Coronary artery (tissue), 2 donors: Measurements from ENCODE around the gene AK8.

ENCODE experiments used
- DNase-seq: peaks from one replicate; pipeline ENCODE4 v3.0.0-alpha.2; 2017; ENCODE audit warnings: low spot score
- H3K27ac ChIP-seq, 2 donors: fragments of 200-600 bp; sonication (generic); one replicate each; pipeline ENCODE4 v1.5.1; 2016 to 2019
- H3K4me3 ChIP-seq: fragments of 200-600 bp; sonication (generic); 2 replicates; pipeline ENCODE4 v1.5.1; 2016; ENCODE audit warnings: mild to moderate bottlenecking, moderate library complexity
- TF ChIP-seq, protein P1 (sequence below): fragments of 200-600 bp; sonication (generic); IDR thresholded peaks from one replicate; pipeline ENCODE4 v1.5.1; 2019; ENCODE audit warnings: antibody characterized with exemption

The AK8 gene

DNA sequence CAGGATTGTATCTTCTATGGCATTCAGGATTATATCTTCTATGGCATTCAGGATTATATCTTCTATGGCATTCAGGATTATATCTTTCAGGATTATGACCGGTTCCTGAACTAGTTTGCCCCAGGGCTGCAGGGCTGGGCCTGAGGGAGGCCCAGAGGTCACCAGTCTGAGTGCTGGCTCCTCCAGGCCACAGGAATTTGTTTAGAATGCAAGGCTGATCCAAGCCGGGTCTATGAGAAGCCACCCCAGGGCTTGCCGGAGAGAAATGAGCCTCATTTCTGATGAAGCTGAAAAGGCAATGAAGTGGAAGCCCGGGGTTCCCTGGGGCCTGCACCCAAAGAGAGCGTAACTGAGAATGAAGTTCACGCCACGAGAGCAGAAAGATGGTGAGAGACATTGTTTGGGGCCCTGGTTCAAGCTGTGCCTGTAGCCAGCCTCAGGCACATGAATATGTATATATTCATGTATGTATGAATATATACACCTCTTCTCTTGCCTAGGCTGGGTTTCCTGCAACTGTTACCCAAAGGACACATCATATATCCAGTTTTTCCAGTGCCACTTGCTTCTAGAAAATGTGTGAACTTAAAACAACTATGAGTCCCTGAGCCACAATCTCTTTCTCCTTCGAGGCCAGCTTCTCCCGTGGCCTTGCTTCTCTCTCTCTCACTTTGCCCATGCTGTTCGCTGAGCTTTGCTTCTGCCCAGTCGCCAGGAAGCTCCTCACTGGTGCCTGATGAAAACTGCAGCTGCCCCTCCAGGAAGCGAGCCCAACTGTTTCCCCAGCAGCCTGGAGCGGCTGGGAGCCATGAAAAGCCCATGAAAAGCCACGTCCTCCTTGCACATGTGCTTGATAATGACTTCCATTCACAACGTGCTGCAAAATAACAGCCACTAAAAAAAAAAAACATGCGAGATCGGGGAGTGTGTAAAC lies 145.5 kb downstream of the AK8 start:
- Histone ChIP-seq H3K27ac (no peak overlapping the region), H3K4me3 (no peak overlapping the region)
- DNase-seq: no peak
- TF ChIP-seq, protein P1, sequence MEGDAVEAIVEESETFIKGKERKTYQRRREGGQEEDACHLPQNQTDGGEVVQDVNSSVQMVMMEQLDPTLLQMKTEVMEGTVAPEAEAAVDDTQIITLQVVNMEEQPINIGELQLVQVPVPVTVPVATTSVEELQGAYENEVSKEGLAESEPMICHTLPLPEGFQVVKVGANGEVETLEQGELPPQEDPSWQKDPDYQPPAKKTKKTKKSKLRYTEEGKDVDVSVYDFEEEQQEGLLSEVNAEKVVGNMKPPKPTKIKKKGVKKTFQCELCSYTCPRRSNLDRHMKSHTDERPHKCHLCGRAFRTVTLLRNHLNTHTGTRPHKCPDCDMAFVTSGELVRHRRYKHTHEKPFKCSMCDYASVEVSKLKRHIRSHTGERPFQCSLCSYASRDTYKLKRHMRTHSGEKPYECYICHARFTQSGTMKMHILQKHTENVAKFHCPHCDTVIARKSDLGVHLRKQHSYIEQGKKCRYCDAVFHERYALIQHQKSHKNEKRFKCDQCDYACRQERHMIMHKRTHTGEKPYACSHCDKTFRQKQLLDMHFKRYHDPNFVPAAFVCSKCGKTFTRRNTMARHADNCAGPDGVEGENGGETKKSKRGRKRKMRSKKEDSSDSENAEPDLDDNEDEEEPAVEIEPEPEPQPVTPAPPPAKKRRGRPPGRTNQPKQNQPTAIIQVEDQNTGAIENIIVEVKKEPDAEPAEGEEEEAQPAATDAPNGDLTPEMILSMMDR: no peak

DNA sequence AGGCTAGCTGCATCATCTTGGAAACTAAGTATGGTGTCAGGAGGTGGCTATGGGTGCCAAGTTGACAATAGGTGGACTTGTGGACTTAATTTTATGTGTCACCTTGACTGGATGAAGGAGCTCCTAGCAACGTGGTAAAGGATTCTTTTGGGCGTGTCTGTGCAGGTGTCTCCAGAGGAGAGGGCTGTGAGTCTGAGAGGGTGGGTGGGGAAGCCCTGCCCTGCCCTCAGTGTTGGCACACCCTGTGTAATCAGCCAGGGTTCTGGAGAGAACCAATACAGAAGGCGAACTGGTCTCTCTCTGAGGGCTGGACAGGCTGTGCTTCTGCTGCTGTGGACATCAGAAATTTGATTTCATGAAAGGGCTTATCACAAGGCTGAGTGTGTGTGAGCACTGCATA lies 146.9 kb downstream of the AK8 start:
- TF ChIP-seq, protein P1: no peak
- DNase-seq: no peak
- H3K4me3 ChIP-seq: no peak overlapping the region
- no peak overlapping the region for H3K27ac ChIP-seq

DNA sequence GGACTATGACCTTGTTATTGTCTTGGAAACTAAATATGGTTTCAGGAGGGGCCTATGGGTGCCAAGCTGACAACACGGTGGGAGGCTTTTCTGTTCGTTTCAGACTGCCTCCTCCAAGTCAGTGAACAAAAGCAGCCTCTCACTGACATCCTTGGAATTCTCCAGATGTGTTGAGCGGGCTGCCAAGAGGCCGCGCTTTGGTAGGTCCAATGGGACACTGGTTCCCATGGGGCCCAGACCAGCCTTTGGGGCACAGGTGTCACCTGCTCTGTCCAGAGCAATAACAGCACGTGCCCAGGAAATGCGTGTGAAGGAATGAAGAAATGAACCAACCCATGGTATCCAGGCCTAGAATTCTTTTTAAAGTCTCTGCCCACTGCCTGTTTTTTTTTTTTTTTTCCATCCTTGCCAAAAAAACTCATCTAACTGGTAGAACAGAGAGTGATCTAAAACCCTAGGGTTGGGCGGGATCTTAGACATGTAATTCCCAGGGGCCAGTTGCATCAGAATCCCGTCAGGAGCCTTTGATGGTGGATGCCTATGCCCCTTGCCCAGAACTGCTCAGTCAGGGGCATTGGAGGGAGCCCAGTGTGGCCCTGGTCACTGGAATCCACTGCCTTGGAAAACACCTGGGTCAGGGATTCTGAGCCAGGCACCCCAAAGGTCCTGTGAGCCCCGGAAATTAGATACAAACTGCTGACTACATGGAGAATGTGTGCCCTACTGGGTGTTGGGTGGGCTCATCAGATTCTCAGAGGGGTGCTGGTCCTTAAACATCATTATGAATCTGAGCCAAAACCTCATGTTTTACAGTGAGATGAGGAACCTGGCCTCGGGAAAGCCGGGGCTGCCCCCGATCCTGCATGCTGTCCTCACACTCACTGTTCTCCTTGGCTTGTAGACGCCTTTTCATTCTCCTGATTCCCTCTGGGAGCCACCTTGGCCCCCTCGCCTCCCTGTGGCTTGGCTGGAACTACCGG lies 147.7 kb downstream of the AK8 start:
- H3K4me3 ChIP-seq: no peak overlapping the region
- DNase-seq: no peak
- no peak overlapping the region for H3K27ac ChIP-seq
- TF ChIP-seq, protein P1: no peak

DNA sequence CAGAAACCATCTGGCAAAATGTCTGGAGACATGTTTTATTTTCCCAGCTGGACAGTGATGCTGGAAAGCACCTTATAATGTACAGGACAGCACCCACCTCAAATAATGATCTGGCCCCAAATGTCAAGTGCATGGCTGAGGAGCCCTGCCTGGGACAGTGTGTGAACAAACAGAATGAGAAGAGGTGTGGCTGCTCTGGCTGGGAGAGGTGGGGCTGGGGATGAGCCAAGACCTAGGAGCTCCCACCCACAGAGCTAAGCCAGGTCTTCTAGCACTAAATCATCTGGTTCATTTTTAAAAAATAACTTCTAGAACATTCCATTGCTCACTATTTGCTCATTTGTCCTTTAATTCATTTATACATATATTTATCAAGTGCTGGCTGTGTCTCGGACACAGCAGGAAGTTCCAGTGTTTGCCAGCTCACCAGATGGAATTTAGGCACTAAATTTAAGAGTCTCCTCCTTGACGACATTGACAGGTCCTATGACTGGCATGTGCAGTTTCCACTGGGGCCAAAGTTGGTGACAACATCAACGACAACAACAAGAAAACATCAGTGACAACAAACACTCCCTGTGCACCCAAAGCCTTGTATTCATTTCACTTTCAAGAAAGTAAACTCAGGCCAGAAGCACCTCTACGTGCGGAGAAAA lies 148.7 kb downstream of the AK8 start:
- TF ChIP-seq, protein P1: no peak
- Histone ChIP-seq H3K27ac (no peak overlapping the region), H3K4me3 (no peak overlapping the region)
- no peak for DNase-seq

DNA sequence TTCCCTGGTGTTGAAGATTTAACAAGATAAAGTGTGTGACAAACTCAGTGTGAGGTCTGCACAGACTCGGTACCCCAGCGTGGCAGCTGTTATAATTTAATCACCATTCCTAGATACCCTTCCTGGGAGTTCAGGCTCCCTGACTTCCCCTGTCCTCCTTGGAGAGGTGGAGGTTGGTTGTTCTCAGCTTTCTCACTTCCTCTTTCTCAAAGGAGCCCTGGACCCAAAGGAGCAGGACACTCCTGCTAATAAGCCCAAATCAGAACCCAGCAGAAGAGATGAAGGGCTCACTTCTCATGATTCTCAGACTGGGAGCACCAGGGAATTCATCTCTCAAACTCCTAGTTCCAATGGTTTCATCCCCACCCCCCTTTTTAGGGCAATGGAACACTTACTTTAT lies 149.6 kb downstream of the AK8 start:
- H3K27ac ChIP-seq: no peak overlapping the region
- no peak overlapping the region for H3K4me3 ChIP-seq
- TF ChIP-seq, protein P1: no peak
- DNase-seq: no peak

DNA sequence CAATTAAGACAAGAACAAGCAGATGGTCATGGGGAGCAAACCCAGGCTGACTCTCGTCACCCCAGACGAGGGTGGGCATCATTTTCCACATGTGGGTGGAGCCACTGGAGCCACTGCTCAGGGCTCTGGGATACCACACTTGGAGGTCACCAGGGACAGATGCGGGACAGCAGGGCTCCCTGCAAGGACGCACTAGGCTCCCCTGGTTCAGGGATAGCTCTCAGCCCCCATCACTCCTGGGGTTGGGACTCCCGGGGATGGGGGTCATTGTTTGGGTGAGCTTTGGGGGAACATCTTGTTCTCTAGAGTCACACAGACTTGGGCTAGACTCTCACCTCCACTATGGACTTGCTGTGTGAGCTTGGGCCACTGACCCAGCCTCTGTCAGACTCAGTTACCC lies 150.0 kb downstream of the AK8 start:
- no peak for DNase-seq

More for the DNA sequence above, 150.0 kb downstream of the AK8 start:
- Histone ChIP-seq H3K27ac (no peak overlapping the region), H3K4me3 (no peak overlapping the region)
- TF ChIP-seq, protein P1: no peak
